Kidney (tissue), 14 donors: ENCODE results near the gene MORN1. TPM values are rescaled to one million over a fixed set of nuclear protein-coding genes. Genes with fewer than 3 reads are reported as not detected.

ENCODE experiments used
- DNase-seq, 5 donors: peaks; one replicate each; pipeline ENCODE4 v3.0.0-alpha.2; 2013 to 2020
- FAIRE-seq: peaks from 2 replicates; lab custom pipeline; 2012; peaks lifted over from hg19 to GRCh38; lab: Jason Lieb, UNC
- H3K27ac ChIP-seq, 2 donors: one replicate each; pipeline ENCODE4 v1.7.0; 2013; ENCODE audit warnings: low read depth in 2 of 2, low read length in 2 of 2, inconsistent platforms in 1 of 2
- H3K27me3 ChIP-seq: one replicate; pipeline ENCODE4 v1.7.1; 2013; ENCODE audit warnings: low read length, inconsistent platforms; ENCODE audit not compliant: control insufficient read depth, insufficient read depth
- H3K36me3 ChIP-seq, 3 donors: one replicate each; pipeline versions ENCODE4 v1.7.0 to v1.7.1; 2013; ENCODE audit warnings: low read length in 3 of 3, control low read depth in 1 of 3, inconsistent platforms in 1 of 3; ENCODE audit not compliant: insufficient read depth in 3 of 3, control insufficient read depth in 2 of 3
- H3K4me1 ChIP-seq, 3 donors: one replicate each; pipeline versions ENCODE4 v1.7.0 to v1.7.1; 2013; ENCODE audit warnings: low read length in 3 of 3, inconsistent platforms in 1 of 3, low read depth in 1 of 3; ENCODE audit not compliant: control insufficient read depth in 2 of 3, insufficient read depth in 2 of 3
- H3K4me3 ChIP-seq, 3 donors: one replicate each; pipeline versions ENCODE4 v1.7.0 to v1.8.1; 2013; ENCODE audit warnings: low read length in 3 of 3, control low read depth in 1 of 3, inconsistent platforms in 1 of 3
- H3K9ac ChIP-seq, 3 donors: one replicate each; pipeline versions ENCODE4 v1.7.0 to v1.7.1; 2013; ENCODE audit warnings: low read length in 3 of 3, control low read depth in 1 of 3, inconsistent platforms in 1 of 3
- H3K9me3 ChIP-seq, 3 donors: one replicate each; pipeline versions ENCODE4 v1.7.0 to v1.7.1; 2013; ENCODE audit warnings: low read length in 3 of 3, control low read depth in 1 of 3, inconsistent platforms in 1 of 3; ENCODE audit not compliant: control insufficient read depth in 2 of 3, insufficient read depth in 1 of 3
- intact Hi-C: fragments of 100-400 bp; cut with DNase I; formaldehyde crosslinking; loops from one replicate; pipeline ENCODE4 v1.11.1; 2022
- polyA plus RNA-seq: library from polyadenylated mRNA; stranded (reverse); fragments of 350-450 nt; fragmentation: Illumina TruSeq; extraction: RNeasy Lipid Tissue Mini Kit (QIAGEN cat#74804); gene quantifications from one replicate; pipeline ENCODE4 v1.2.3, GENCODE V29; 2014; ENCODE audit warnings: low read depth, low replicate concordance; ENCODE audit not compliant: insufficient read depth
- total RNA-seq: library from RNA; stranded (reverse); fragmentation: NEBNext Ultra II Directional; extraction: Animal tissue kit (Norgen Biotek cat#: 25700); gene quantifications from one replicate; pipeline ENCODE4 v1.2.1, GENCODE V29; 2021
- TF ChIP-seq, protein P1 (sequence below): IDR thresholded peaks from 3 replicates; pipeline ENCODE4 v1.5.1; 2012; ENCODE audit warnings: mild to moderate bottlenecking, moderate library complexity, borderline replicate concordance; ENCODE audit not compliant: insufficient read depth; ENCODE audit errors: extremely low read depth
- donor health status: control.
- donor health status: control.
- donor health status: control.
- donor health status: control.
- donor health status: control.
- donor health status: DM: yes; HTN: yes; CAD: no.
- donor health status: Normal renal cell carcinoma (clear cell type).

The MORN1 gene
- total and polyA plus RNA-seq, 2 donors from 2014 or later: 9.0 to 24.7 TPM

GRCh38 chr1:2282556-2283270 lies 108.6 kb downstream of the MORN1 start:
- H3K27ac ChIP-seq: no peak overlapping the region
- H3K9me3 ChIP-seq: peaks cover 0 to 1% (median 0%) of the 10 kb centered on the region in 3 donors
- FAIRE-seq (no peak), DNase-seq (peak in 2 of 5 donors; percentile 43 to 70)
- peaks cover 0 to 1% (median 1%) of the 10 kb centered on the region in 3 donors for H3K36me3 ChIP-seq
- no peaks in the 10 kb centered on the region for H3K27me3 ChIP-seq
- intact Hi-C loops: no loop called here
- TF ChIP-seq, protein P1, sequence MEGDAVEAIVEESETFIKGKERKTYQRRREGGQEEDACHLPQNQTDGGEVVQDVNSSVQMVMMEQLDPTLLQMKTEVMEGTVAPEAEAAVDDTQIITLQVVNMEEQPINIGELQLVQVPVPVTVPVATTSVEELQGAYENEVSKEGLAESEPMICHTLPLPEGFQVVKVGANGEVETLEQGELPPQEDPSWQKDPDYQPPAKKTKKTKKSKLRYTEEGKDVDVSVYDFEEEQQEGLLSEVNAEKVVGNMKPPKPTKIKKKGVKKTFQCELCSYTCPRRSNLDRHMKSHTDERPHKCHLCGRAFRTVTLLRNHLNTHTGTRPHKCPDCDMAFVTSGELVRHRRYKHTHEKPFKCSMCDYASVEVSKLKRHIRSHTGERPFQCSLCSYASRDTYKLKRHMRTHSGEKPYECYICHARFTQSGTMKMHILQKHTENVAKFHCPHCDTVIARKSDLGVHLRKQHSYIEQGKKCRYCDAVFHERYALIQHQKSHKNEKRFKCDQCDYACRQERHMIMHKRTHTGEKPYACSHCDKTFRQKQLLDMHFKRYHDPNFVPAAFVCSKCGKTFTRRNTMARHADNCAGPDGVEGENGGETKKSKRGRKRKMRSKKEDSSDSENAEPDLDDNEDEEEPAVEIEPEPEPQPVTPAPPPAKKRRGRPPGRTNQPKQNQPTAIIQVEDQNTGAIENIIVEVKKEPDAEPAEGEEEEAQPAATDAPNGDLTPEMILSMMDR: no peak
- H3K9ac ChIP-seq: no peak overlapping the region
- H3K4me3 ChIP-seq: no peak overlapping the region
- H3K4me1 ChIP-seq: peaks cover 0 to 29% (median 14%) of the 10 kb centered on the region in 3 donors

GRCh38 chr1:2279817-2280216 lies 111.5 kb downstream of the MORN1 start:
- peak overlapping the region; percentile 40 to 45 for H3K27ac ChIP-seq
- peaks cover 0 to 51% (median 34%) of the 10 kb centered on the region in 3 donors for H3K4me1 ChIP-seq
- H3K36me3 ChIP-seq: peaks cover 0 to 4% (median 3%) of the 10 kb centered on the region in 3 donors
- TF ChIP-seq, protein P1: no peak
- intact Hi-C loops: no loop called here
- no peaks in the 10 kb centered on the region for H3K27me3 ChIP-seq
- DNase-seq (peak in 1 of 5 donors; percentile 62), FAIRE-seq (no peak)
- peaks cover 0 to 2% (median 0%) of the 10 kb centered on the region in 3 donors for H3K9me3 ChIP-seq
- no peak overlapping the region for H3K9ac ChIP-seq
- no peak overlapping the region for H3K4me3 ChIP-seq

- no peak overlapping the region for H3K4me3 ChIP-seq
- intact Hi-C loops: no loop called here
- TF ChIP-seq, protein P1: no peak
- DNase-seq (peak; percentile 94 to 99 (median 96)), FAIRE-seq (no peak)
- H3K9me3 ChIP-seq: peaks cover 0 to 2% (median 0%) of the 10 kb centered on the region in 3 donors
- no peaks in the 10 kb centered on the region for H3K27me3 ChIP-seq
- H3K27ac ChIP-seq: peak overlapping the region; percentile 40 to 45
- no peak overlapping the region for H3K9ac ChIP-seq
- peaks cover 0 to 4% (median 3%) of the 10 kb centered on the region in 3 donors for H3K36me3 ChIP-seq
- H3K4me1 ChIP-seq: peaks cover 0 to 52% (median 39%) of the 10 kb centered on the region in 3 donors
Observed at GRCh38 chr1:2279210-2279639, 112.1 kb downstream of the MORN1 start.
